Measurements from ENCODE around the gene PURA. TPM values are rescaled to one million over a fixed set of nuclear protein-coding genes. Genes with fewer than 3 reads are reported as not detected.

Gene PURA
- polyA plus RNA-seq, 3 donors, result 1.1 to 1.6 (median 1.2) TPM

GRCh38 chr5:140111011-140111858 is 2.7 kb upstream of the PURA start:
- TF ChIP-seq CTCF (IDR thresholded peaks at IDR 0.05), result no peak
- peaks cover 50 to 59% (median 53%) of the 10 kb centered on the region in 3 donors for H3K27me3 Mint-ChIP-seq (ENCODE audit: low read depth in 3 of 3)
- DNase-seq, result peak in 2 of 3 donors; percentile 15 to 27
- Histone ChIP-seq H3K79me2 (ENCODE audit: insufficient read depth, low read length) (peaks cover 36% of the 10 kb centered on the region), H3K36me3 (replicated peaks in 1 of 2; ENCODE audit: control insufficient read depth in 1 of 2, insufficient read depth in 2 of 2, low read length in 2 of 2) (no peaks in the 10 kb centered on the region), H3K4me3 (replicated peaks in 1 of 3; ENCODE audit: low read depth in 2 of 3, low read length in 3 of 3) (no peak overlapping the region), H3K9me3 (replicated peaks in 1 of 2; ENCODE audit: control insufficient read depth in 1 of 2, insufficient read depth in 1 of 2, low read length in 2 of 2) (no peaks in the 10 kb centered on the region), H2AFZ (ENCODE audit: insufficient read depth, low read depth, low read length, poor library complexity, severe bottlenecking) (no peak overlapping the region), H3K4me1 (ENCODE audit: control insufficient read depth in 1 of 2, insufficient read depth in 2 of 2, low read length in 2 of 2) (peaks cover 54 to 68% of the 10 kb centered on the region in 2 donors), H3K27ac (ENCODE audit: low read depth in 1 of 2, low read length in 2 of 2) (no peak overlapping the region), H3K27me3 (ENCODE audit: control insufficient read depth in 2 of 2, insufficient read depth in 2 of 2, low read length in 2 of 2) (peaks cover 37 to 54% of the 10 kb centered on the region in 2 donors), H3K4me2 (replicated peaks; ENCODE audit: extremely low read depth, low read length, poor library complexity, severe bottlenecking) (peak overlapping the region; percentile 6), H3K9ac (ENCODE audit: insufficient read depth, low read length, poor library complexity, severe bottlenecking) (no peak overlapping the region), H4K20me1 (ENCODE audit: insufficient read depth, low read length) (peaks cover 60% of the 10 kb centered on the region)
- H3K36me3 Mint-ChIP-seq, result peaks cover 8 to 12% of the 10 kb centered on the region in 2 donors
- H3K4me1 Mint-ChIP-seq, result peaks cover 63% of the 10 kb centered on the region
- intact Hi-C loops (cut with micrococcal nuclease), result loop anchor here in 1 of 2 donors (2.0 to 10.0 kb wide), 2 partner anchors 14 to 594 kb away; partner anchors contain the start of genes IGIP and ZMAT2
- 53% methylated on average over 13 of the region's 18 CpGs for WGBS (ENCODE audit: insufficient coverage)
- H3K9me3 Mint-ChIP-seq, result peaks cover 0 to 18% (median 4%) of the 10 kb centered on the region in 7 donors
- peak overlapping the region; percentile 58 to 61 for H3K4me3 Mint-ChIP-seq
- peak overlapping the region in 3 of 7 donors; percentile 52 to 70 (median 60) for H3K27ac Mint-ChIP-seq

GRCh38 chr5:140111859-140112551 is 1.9 kb upstream of the PURA start:
- H3K27me3 ChIP-seq (ENCODE audit: control insufficient read depth in 2 of 2, insufficient read depth in 2 of 2, low read length in 2 of 2), result peaks cover 37 to 54% of the 10 kb centered on the region in 2 donors
- H3K4me1 ChIP-seq (ENCODE audit: control insufficient read depth in 1 of 2, insufficient read depth in 2 of 2, low read length in 2 of 2), result peaks cover 46 to 62% of the 10 kb centered on the region in 2 donors
- WGBS (ENCODE audit: insufficient coverage), result 40% methylated on average over 7 of the region's 8 CpGs
- Mint-ChIP-seq H3K36me3 (peaks cover 8 to 12% of the 10 kb centered on the region in 2 donors), H3K9me3 (peaks cover 0 to 18% (median 4%) of the 10 kb centered on the region in 7 donors), H3K27me3 (ENCODE audit: low read depth in 3 of 3) (peaks cover 50 to 58% (median 51%) of the 10 kb centered on the region in 3 donors), H3K4me3 (peak overlapping the region; percentile 58 to 97), H3K4me1 (peaks cover 61% of the 10 kb centered on the region), H3K27ac (peak overlapping the region in 4 of 7 donors; percentile 12 to 70 (median 56))
- H2AFZ ChIP-seq (ENCODE audit: insufficient read depth, low read depth, low read length, poor library complexity, severe bottlenecking), result no peak overlapping the region
- H3K36me3 ChIP-seq (replicated peaks in 1 of 2; ENCODE audit: control insufficient read depth in 1 of 2, insufficient read depth in 2 of 2, low read length in 2 of 2), result no peaks in the 10 kb centered on the region
- H3K4me2 ChIP-seq (replicated peaks; ENCODE audit: extremely low read depth, low read length, poor library complexity, severe bottlenecking), result peak overlapping the region; percentile 6
- no peaks in the 10 kb centered on the region for H3K9me3 ChIP-seq (replicated peaks in 1 of 2; ENCODE audit: control insufficient read depth in 1 of 2, insufficient read depth in 1 of 2, low read length in 2 of 2)
- intact Hi-C loops (cut with micrococcal nuclease), result loop anchor here in 1 of 2 donors (2.0 to 10.0 kb wide), 2 partner anchors 13 to 593 kb away; partner anchors contain the start of genes IGIP and ZMAT2
- no peak for TF ChIP-seq CTCF (IDR thresholded peaks at IDR 0.05)
- H3K4me3 ChIP-seq (replicated peaks in 1 of 3; ENCODE audit: low read depth in 2 of 3, low read length in 3 of 3), result no peak overlapping the region
- no peak overlapping the region for H3K27ac ChIP-seq (ENCODE audit: low read depth in 1 of 2, low read length in 2 of 2)
- peaks cover 38% of the 10 kb centered on the region for H3K79me2 ChIP-seq (ENCODE audit: insufficient read depth, low read length)
- DNase-seq, result no peak
- peaks cover 68% of the 10 kb centered on the region for H4K20me1 ChIP-seq (ENCODE audit: insufficient read depth, low read length)
- no peak overlapping the region for H3K9ac ChIP-seq (ENCODE audit: insufficient read depth, low read length, poor library complexity, severe bottlenecking)
